Thyroid gland (tissue), 4 donors: ENCODE measurements around the gene DLG2. TPM values are rescaled to one million over a fixed set of nuclear protein-coding genes. Genes with fewer than 3 reads are reported as not detected.

Experiments
- DNase-seq, 2 donors: peaks; one replicate each; pipeline ENCODE4 v3.0.0-alpha.2; 2019
- H3K27ac ChIP-seq, 3 donors: fragments of 200-600 bp; sonication (generic); 1 replicate in 2 of 3; 2 replicates in 1 of 3; pipeline ENCODE4 v1.5.1; 2016 to 2019; ENCODE audit warnings: mild to moderate bottlenecking in 1 of 3, moderate library complexity in 1 of 3
- H3K27me3 ChIP-seq: fragments of 200-600 bp; sonication (generic); one replicate; pipeline ENCODE4 v1.5.1; 2019
- H3K36me3 ChIP-seq, 2 donors: fragments of 200-600 bp; sonication (generic); one replicate each; pipeline ENCODE4 v1.5.1; 2016 to 2019
- H3K4me1 ChIP-seq, 2 donors: fragments of 200-600 bp; sonication (generic); one replicate each; pipeline ENCODE4 v1.5.1; 2017 to 2019
- H3K4me3 ChIP-seq, 3 donors: fragments of 200-600 bp; sonication (generic); replicated peaks in 1 of 3; 1 replicate in 2 of 3; 2 replicates in 1 of 3; pipeline ENCODE4 v1.5.1; 2016; ENCODE audit warnings: mild to moderate bottlenecking in 1 of 3
- H3K9me3 ChIP-seq: fragments of 200-600 bp; sonication (generic); one replicate; pipeline ENCODE4 v1.5.1; 2017
- POLR2A ChIP-seq, 2 donors: fragments of 450-650 bp; IDR thresholded peaks; one replicate each; pipeline ENCODE4 v1.6.1; 2017; ENCODE audit warnings: antibody characterized with exemption in 2 of 2, mild to moderate bottlenecking in 2 of 2, moderate library complexity in 1 of 2
- WGBS, 2 donors: methylation state at CpG; one replicate each; pipeline ENCODE4 v1.1.5; 2017; 5-methylcytosine and 5-hydroxymethylcytosine counted together
- intact Hi-C: fragments of 100-400 bp; cut with DNase I; formaldehyde crosslinking; loops from one replicate; pipeline ENCODE4 v1.15.1; 2023
- total RNA-seq, 4 donors: library from RNA; depleted of rRNA; stranded (reverse); fragments of >200 nt; gene quantifications; one replicate each; pipeline ENCODE4 v1.2.3, GENCODE V29; 2016
- TF ChIP-seq, protein P1 (sequence below), 6 experiments: fragments of 200-600 bp in 3 of 6; fragments of 450-650 bp in 3 of 6; sonication (generic) in 3 of 6; IDR thresholded peaks; one replicate each; pipeline ENCODE4 v1.5.1; 2016 to 2019; ENCODE audit warnings: antibody characterized with exemption in 6 of 6, mild to moderate bottlenecking in 2 of 6, inconsistent platforms in 1 of 6, moderate library complexity in 1 of 6

Gene DLG2
- total RNA-seq, 4 donors from 2014 or later, result 29.4 to 79.4 (median 42.4) TPM

DNA sequence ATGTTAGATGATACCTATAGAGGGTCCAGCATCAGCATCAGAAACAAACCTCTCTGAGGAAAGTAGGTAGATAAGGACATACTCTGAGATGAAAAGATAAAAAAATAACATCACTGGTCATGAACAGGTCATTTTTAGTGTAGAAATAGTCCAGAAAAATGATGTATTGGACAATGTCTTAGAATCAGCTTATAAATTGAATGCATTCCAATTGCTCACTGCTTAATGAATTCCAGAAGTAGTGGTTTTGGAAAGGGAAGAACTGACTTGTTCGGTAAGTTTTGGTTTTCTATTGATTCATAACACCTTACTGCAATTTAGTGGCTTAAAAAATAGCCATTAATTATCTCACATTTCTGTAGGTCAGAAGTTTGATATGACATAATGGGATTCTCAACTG is 1411.5 kb downstream of the DLG2 start:
- no peak for DNase-seq
- Histone ChIP-seq H3K36me3 (no peaks in the 10 kb centered on the region), H3K4me1 (no peaks in the 10 kb centered on the region), H3K9me3 (no peaks in the 10 kb centered on the region), H3K27me3 (no peaks in the 10 kb centered on the region), H3K4me3 (no peak overlapping the region), H3K27ac (no peak overlapping the region)
- 64 to 87% methylated on average over 1 of the region's 1 CpG for WGBS, 2 donors
- intact Hi-C loops, result no loop called here
- TF ChIP-seq POLR2A (IDR thresholded peaks at IDR 0.05), result no peak
- TF ChIP-seq, protein P1, sequence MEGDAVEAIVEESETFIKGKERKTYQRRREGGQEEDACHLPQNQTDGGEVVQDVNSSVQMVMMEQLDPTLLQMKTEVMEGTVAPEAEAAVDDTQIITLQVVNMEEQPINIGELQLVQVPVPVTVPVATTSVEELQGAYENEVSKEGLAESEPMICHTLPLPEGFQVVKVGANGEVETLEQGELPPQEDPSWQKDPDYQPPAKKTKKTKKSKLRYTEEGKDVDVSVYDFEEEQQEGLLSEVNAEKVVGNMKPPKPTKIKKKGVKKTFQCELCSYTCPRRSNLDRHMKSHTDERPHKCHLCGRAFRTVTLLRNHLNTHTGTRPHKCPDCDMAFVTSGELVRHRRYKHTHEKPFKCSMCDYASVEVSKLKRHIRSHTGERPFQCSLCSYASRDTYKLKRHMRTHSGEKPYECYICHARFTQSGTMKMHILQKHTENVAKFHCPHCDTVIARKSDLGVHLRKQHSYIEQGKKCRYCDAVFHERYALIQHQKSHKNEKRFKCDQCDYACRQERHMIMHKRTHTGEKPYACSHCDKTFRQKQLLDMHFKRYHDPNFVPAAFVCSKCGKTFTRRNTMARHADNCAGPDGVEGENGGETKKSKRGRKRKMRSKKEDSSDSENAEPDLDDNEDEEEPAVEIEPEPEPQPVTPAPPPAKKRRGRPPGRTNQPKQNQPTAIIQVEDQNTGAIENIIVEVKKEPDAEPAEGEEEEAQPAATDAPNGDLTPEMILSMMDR (IDR thresholded peaks at IDR 0.05), result no peak

DNA sequence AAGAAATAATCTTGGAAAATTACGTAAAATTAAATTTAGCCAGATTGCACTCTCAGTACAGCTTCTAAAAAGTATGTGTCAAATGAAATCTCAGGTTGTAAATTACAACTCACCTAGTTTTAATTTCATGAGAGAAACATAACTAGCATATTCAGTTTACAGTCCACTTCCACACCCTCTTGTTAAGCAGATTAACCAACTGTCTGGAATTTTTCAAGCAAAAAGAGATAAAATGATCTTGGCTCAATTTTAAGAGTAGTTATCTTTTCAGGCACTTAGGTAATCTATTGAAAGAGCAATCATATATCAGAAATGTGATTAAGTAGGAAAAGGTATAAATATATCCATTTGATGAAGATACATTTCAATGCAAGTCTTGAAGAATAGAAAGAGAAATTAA is 1412.6 kb downstream of the DLG2 start:
- no peaks in the 10 kb centered on the region for H3K27me3 ChIP-seq
- no peak overlapping the region for H3K4me3 ChIP-seq
- H3K4me1 ChIP-seq, result no peaks in the 10 kb centered on the region
- intact Hi-C loops, result no loop called here
- TF ChIP-seq, protein P1 (IDR thresholded peaks at IDR 0.05), result no peak
- no peak for TF ChIP-seq POLR2A (IDR thresholded peaks at IDR 0.05)
- WGBS, 2 donors, result 92 to 95% methylated on average over 1 of the region's 1 CpG
- no peaks in the 10 kb centered on the region for H3K9me3 ChIP-seq
- no peak for DNase-seq
- H3K36me3 ChIP-seq, result no peaks in the 10 kb centered on the region
- no peak overlapping the region for H3K27ac ChIP-seq

DNA sequence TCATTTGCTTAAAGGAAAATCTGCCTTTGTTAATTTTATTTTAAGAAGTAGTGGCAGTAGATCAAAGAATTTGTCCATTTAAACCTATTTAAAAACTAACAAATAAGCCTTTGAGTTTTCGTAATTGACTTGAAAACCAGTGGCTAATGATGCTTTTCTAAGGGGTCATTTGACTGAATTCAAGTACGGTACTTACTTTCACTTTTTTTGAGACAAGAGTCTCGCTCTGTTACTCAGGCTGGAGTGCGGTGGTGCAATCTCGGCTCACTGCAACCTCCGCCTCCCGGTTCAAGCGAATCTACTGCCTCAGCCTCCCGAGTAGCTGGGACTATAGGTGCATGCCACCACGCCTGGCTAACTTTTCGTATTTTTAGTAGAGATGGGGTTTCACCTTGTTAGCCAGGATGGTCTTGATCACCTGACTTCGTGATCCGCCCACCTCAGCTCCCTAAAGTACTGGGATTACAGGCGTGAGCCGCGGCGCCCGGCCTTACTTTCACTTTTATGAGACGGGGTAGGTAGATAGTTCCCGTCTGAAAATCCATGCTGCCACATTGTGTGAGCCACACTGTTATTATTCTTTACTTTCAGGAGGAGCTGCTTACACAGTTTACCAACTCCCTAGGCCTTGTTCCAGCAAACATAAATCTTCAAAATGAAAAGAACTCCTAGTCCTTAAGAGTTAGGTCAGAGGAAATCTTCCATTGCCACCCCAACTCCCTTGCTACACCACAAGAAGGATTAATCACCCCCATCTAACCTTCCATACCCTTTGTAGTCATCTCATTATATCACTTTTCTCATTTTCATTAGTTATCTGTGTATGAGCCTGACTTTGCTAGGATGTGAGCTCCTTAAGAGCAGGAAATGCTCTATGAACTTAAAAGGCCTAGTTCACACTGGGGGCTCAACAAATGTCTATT is 1414.4 kb downstream of the DLG2 start:
- WGBS, 2 donors, result 88% methylated on average over 20 of the region's 20 CpGs
- H3K27me3 ChIP-seq, result no peaks in the 10 kb centered on the region
- no peaks in the 10 kb centered on the region for H3K9me3 ChIP-seq
- no peak overlapping the region for H3K4me3 ChIP-seq
- intact Hi-C loops, result no loop called here
- peak in 1 of 2 donors; percentile 36 for DNase-seq
- no peaks in the 10 kb centered on the region for H3K36me3 ChIP-seq
- no peak overlapping the region for H3K27ac ChIP-seq
- H3K4me1 ChIP-seq, result no peaks in the 10 kb centered on the region
- TF ChIP-seq POLR2A (IDR thresholded peaks at IDR 0.05), result no peak
- TF ChIP-seq, protein P1 (IDR thresholded peaks at IDR 0.05), result no peak

DNA sequence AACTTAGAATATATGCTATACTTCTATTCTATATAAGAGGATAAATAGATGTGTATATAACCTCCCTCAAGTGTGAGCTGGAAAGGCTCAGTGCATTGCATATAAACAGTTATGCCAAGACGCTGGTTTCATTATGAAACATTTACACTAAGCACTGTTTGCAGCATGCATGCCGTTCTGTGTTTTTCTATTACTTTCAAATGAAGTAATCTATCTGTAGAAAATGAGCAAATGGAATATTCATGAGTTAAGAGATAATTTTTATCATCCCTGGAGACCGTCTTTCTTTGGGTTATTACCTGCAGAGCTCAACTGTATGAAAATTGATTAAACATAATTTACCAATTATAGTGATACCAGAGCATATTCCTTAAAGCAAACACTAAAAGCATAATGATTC is 1415.2 kb downstream of the DLG2 start:
- 93 to 95% methylated on average over 3 of the region's 3 CpGs for WGBS, 2 donors
- H3K27ac ChIP-seq, result no peak overlapping the region
- no peaks in the 10 kb centered on the region for H3K4me1 ChIP-seq
- no peak for TF ChIP-seq POLR2A (IDR thresholded peaks at IDR 0.05)
- TF ChIP-seq, protein P1 (IDR thresholded peaks at IDR 0.05), result no peak
- H3K27me3 ChIP-seq, result no peaks in the 10 kb centered on the region
- DNase-seq, result no peak
- H3K4me3 ChIP-seq, result no peak overlapping the region
- no peaks in the 10 kb centered on the region for H3K36me3 ChIP-seq
- intact Hi-C loops, result no loop called here
- no peaks in the 10 kb centered on the region for H3K9me3 ChIP-seq

DNA sequence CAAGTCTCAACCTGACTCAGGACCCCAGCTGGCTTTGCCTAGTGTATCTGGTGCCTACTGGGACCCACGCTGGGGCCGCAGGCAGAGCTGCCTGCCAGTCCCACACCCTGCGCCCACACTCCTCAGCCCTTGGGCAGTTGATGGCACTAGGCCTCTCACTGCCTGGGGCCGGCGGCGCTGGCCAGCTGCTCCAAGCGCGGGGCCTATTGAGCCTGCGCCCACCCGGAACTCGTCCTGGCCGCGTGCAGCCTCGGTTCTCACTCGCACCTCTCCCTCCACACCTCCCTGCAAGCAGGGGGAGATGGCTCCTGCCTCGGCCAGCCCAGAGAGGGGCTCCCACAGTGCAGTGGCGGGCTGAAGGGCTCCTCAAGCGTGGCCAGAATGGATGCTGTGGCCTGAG is 1432.4 kb downstream of the DLG2 start:
- WGBS, 2 donors, result 82 to 95% methylated on average over 5 to 17 of the region's 18 CpGs
- TF ChIP-seq, protein P1 (IDR thresholded peaks at IDR 0.05), result no peak
- no peak for TF ChIP-seq POLR2A (IDR thresholded peaks at IDR 0.05)
- Histone ChIP-seq H3K27ac (no peak overlapping the region), H3K9me3 (no peaks in the 10 kb centered on the region), H3K4me3 (no peak overlapping the region), H3K36me3 (no peaks in the 10 kb centered on the region), H3K4me1 (no peaks in the 10 kb centered on the region), H3K27me3 (no peaks in the 10 kb centered on the region)
- intact Hi-C loops, result no loop called here
- no peak for DNase-seq
